Measurements from ENCODE around the gene PARN. TPM values are rescaled to one million over a fixed set of nuclear protein-coding genes. Genes with fewer than 3 reads are reported as not detected.

Gene PARN
- total and polyA plus RNA-seq, 2 of the 4 experiments (the other 2 are of a cell fraction): 24.6 to 25.1 TPM

- Histone ChIP-seq H3K4ac (ENCODE audit: low read depth, low read length) (no peak overlapping the region), H3K14ac (replicated peaks; ENCODE audit: low read depth, low read length) (no peak overlapping the region), H3K9me3 (ENCODE audit: control insufficient read depth, insufficient read depth, low read length) (no peaks in the 10 kb centered on the region), H3K27me3 (ENCODE audit: control insufficient read depth, insufficient read depth, low read length) (no peaks in the 10 kb centered on the region), H3K4me1 (ENCODE audit: control insufficient read depth, insufficient read depth, low read length) (no peaks in the 10 kb centered on the region), H2BK15ac (ENCODE audit: low read depth, low read length) (no peak overlapping the region), H3K18ac (ENCODE audit: low read depth, low read length) (no peak overlapping the region), H2AFZ (replicated peaks; ENCODE audit: low read length, poor library complexity) (peak overlapping the region; percentile 65), H4K5ac (ENCODE audit: low read depth, low read length) (no peak overlapping the region), H3K23ac (ENCODE audit: low read depth, low read length) (no peak overlapping the region), H3K9me1 (ENCODE audit: insufficient read depth, low read length) (no peaks in the 10 kb centered on the region), H3K9ac (ENCODE audit: low read depth, low read length) (no peak overlapping the region), H3K79me1 (ENCODE audit: low read depth in 1 of 2, low read length in 2 of 2) (no peaks in the 10 kb centered on the region), H2BK5ac (ENCODE audit: low read depth, low read length, poor library complexity, severe bottlenecking) (no peak overlapping the region), H3K27ac (ENCODE audit: insufficient read depth, low read length) (no peak overlapping the region), H2BK120ac (ENCODE audit: low read depth, low read length) (no peak overlapping the region), H3K4me2 (ENCODE audit: low read depth, low read length) (no peak overlapping the region), H3K56ac (ENCODE audit: extremely low read depth, insufficient read depth, low read length) (no peak overlapping the region), H2BK20ac (ENCODE audit: low read depth, low read length) (no peak overlapping the region), H3K4me3 (ENCODE audit: insufficient read depth, low read depth, low read length) (no peak overlapping the region), H4K8ac (ENCODE audit: low read depth in 2 of 2, low read length in 2 of 2) (no peak overlapping the region), H4K91ac (ENCODE audit: insufficient read depth, low read depth, low read length) (no peak overlapping the region), H3K36me3 (ENCODE audit: control insufficient read depth, insufficient read depth, low read length) (no peaks in the 10 kb centered on the region), H4K20me1 (ENCODE audit: insufficient read depth, low read length) (no peaks in the 10 kb centered on the region), H2AK5ac (ENCODE audit: low read depth, low read length) (no peak overlapping the region), H2AK9ac (replicated peaks; ENCODE audit: low read depth, low read length, poor library complexity) (no peak overlapping the region)
- dilution Hi-C loops (cut with HindIII; ENCODE audit: low sequenced_read_pairs, unreplicated experiment): no loop called here
- in situ Hi-C loops (cut with MboI; ENCODE audit: low sequenced_read_pairs): loop anchor here (10.0 kb wide), 1 partner anchor 88 kb away; no protein-coding TSS in a partner anchor
- intact Hi-C loops (cut with micrococcal nuclease): no loop called here
- BruUV-seq (replicated peaks): no TSS peak
- TF ChIP-seq CHD1 (IDR thresholded peaks at IDR 0.05; ENCODE audit: low read depth, low read length) (no peak), RCOR1 (IDR thresholded peaks at IDR 0.05; ENCODE audit: insufficient replicate concordance, low read length) (no peak), RAD21 (IDR thresholded peaks at IDR 0.05; ENCODE audit: low read length) (no peak), BHLHE40 (IDR thresholded peaks at IDR 0.05; ENCODE audit: low read depth, low read length) (no peak), FOS (IDR thresholded peaks at IDR 0.05; ENCODE audit: low read depth, low read length) (no peak), RFX5 (IDR thresholded peaks at IDR 0.05; ENCODE audit: low read depth, low read length) (no peak), USF2 (IDR thresholded peaks at IDR 0.05; ENCODE audit: low read depth, low read length) (no peak), SMC3 (IDR thresholded peaks at IDR 0.05; ENCODE audit: low read depth, low read length) (no peak), CEBPB (IDR thresholded peaks at IDR 0.05; ENCODE audit: low read depth, low read length) (no peak), POLR2A (IDR thresholded peaks at IDR 0.05; ENCODE audit: low read depth, low read length) (no peak), ELK1 (IDR thresholded peaks at IDR 0.05; ENCODE audit: borderline replicate concordance, low read depth, low read length) (no peak), MAFK (IDR thresholded peaks at IDR 0.05; ENCODE audit: low read depth, low read length) (no peak), NFE2L2 (IDR thresholded peaks at IDR 0.05; ENCODE audit: low read depth, low read length) (no peak), CTCF (conservative IDR thresholded peaks at IDR 0.05; ENCODE audit: low read depth, low read length) (no peak)
- no peak for ATAC-seq (ENCODE audit: low read depth)
- POLR2A ChIA-PET (ENCODE audit: unreplicated experiment): no interaction called here
- DNase-seq: no peak
- 86% methylated on average over 5 of the region's 6 CpGs; no CpG with 5 or more reads in 1 of the 2 experiments for WGBS, 2 experiments (ENCODE audit: extremely low coverage in 2 of 2, insufficient read length in 1 of 2)
- CTCF ChIA-PET: interaction anchor here (0.6 kb wide), 1 partner anchor 1703 kb away, joined by 4 read pairs; no protein-coding TSS in a partner anchor
These were observed 237.1 kb downstream of the PARN start for GRCh38 chr16:14392960-14393359.
